ENCODE results near the gene AFDN.

DNA sequence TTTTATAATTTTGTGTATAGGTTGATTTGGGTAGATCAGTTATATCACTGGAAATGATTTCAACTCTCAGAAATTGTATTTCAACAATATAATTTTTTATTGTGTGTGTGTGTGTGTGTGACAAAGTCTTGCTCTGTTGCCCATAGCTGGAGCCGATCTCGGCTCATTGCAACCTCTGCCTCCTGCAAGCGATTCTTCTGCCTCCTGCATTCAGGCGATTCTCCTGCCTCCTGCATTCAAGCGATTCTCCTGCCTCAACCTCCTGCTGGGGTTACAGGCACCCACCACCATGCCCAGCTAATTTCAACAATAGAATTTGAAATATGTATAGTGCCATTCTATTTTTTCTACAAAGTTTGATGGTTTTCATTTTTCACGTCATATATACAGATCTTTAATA lies 24.1 kb downstream of the AFDN start:
- TF ChIP-seq, protein P1, sequence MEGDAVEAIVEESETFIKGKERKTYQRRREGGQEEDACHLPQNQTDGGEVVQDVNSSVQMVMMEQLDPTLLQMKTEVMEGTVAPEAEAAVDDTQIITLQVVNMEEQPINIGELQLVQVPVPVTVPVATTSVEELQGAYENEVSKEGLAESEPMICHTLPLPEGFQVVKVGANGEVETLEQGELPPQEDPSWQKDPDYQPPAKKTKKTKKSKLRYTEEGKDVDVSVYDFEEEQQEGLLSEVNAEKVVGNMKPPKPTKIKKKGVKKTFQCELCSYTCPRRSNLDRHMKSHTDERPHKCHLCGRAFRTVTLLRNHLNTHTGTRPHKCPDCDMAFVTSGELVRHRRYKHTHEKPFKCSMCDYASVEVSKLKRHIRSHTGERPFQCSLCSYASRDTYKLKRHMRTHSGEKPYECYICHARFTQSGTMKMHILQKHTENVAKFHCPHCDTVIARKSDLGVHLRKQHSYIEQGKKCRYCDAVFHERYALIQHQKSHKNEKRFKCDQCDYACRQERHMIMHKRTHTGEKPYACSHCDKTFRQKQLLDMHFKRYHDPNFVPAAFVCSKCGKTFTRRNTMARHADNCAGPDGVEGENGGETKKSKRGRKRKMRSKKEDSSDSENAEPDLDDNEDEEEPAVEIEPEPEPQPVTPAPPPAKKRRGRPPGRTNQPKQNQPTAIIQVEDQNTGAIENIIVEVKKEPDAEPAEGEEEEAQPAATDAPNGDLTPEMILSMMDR (IDR thresholded peaks at IDR 0.05), result no peak
- TF ChIP-seq EZH2 (IDR thresholded peaks at IDR 0.05) (no peak), EZH2phosphoT487 (IDR thresholded peaks at IDR 0.05) (no peak)

Measured in neural progenitor cell (in vitro differentiated cells).